ENCODE data around the gene BRD8. TPM values are rescaled to one million over a fixed set of nuclear protein-coding genes. Genes with fewer than 3 reads are reported as not detected.

The BRD8 gene
- total RNA-seq, 1 experiment from 2014 or later = 92.1 TPM

GRCh38 chr5:138186002-138186447 lies 7.6 kb upstream of the BRD8 start:
- peaks cover 58% of the 10 kb centered on the region for H3K36me3 ChIP-seq (ENCODE audit: control insufficient read depth, insufficient read depth, low read length)
- ChIA-PET CTCF (no interaction called here), POLR2A (interaction anchor here (0.9 kb wide), 1 partner anchor 10 kb away, joined by 3 read pairs; no protein-coding TSS in a partner anchor)
- H3K27me3 ChIP-seq (ENCODE audit: control insufficient read depth, insufficient read depth, low read length) = no peaks in the 10 kb centered on the region
- in situ Hi-C loops (cut with HindIII; ENCODE audit: low pct_unique_long_range_greater_than_20kb, low sequenced_read_pairs) = no loop called here
- ATAC-seq (no peak), DNase-seq (ENCODE audit: low read depth, low spot score) (no peak)
- intact Hi-C loops (cut with micrococcal nuclease; ENCODE audit: unreplicated experiment) = loop anchor here (10.0 kb wide), 1 partner anchor 229 kb away; no protein-coding TSS in a partner anchor
- H3K27ac ChIP-seq (ENCODE audit: low read length) = no peak overlapping the region
- peaks cover 4% of the 10 kb centered on the region for H3K4me1 ChIP-seq (ENCODE audit: control insufficient read depth, insufficient read depth, low read length)
- no peaks in the 10 kb centered on the region for H3K9me3 ChIP-seq (ENCODE audit: control insufficient read depth, insufficient read depth, low read depth, low read length)
- H3K4me3 ChIP-seq (ENCODE audit: low read depth in 2 of 2, low read length in 2 of 2) = no peak overlapping the region
- BruUV-seq (replicated peaks) = no TSS peak
- TF ChIP-seq POLR2AphosphoS5 (IDR thresholded peaks at IDR 0.05; ENCODE audit: low read depth, low read length) = no peak
- TF ChIP-seq REST (IDR thresholded peaks at IDR 0.05; ENCODE audit: insufficient read depth in 1 of 2, low read depth in 2 of 2, low read length in 1 of 2) = no peak
- no peak for TF ChIP-seq CTCF (IDR thresholded peaks at IDR 0.05)
- no peak for TF ChIP-seq TCF7L2 (IDR thresholded peaks at IDR 0.05; ENCODE audit: low read depth, low read length)
- TF ChIP-seq SIN3A (IDR thresholded peaks at IDR 0.05; ENCODE audit: borderline replicate concordance, insufficient read depth, low read depth, low read length) = no peak

- Histone ChIP-seq H3K9me3 (ENCODE audit: control insufficient read depth, insufficient read depth, low read depth, low read length) (no peaks in the 10 kb centered on the region), H3K27me3 (ENCODE audit: control insufficient read depth, insufficient read depth, low read length) (no peaks in the 10 kb centered on the region), H3K36me3 (ENCODE audit: control insufficient read depth, insufficient read depth, low read length) (peaks cover 58% of the 10 kb centered on the region), H3K27ac (ENCODE audit: low read length) (no peak overlapping the region), H3K4me3 (ENCODE audit: low read depth in 2 of 2, low read length in 2 of 2) (no peak overlapping the region), H3K4me1 (ENCODE audit: control insufficient read depth, insufficient read depth, low read length) (peaks cover 17% of the 10 kb centered on the region)
- intact Hi-C loops (cut with micrococcal nuclease; ENCODE audit: unreplicated experiment) = loop anchor here (10.0 kb wide), 1 partner anchor 232 kb away; no protein-coding TSS in a partner anchor
- TF ChIP-seq REST (IDR thresholded peaks at IDR 0.05; ENCODE audit: insufficient read depth in 1 of 2, low read depth in 2 of 2, low read length in 1 of 2) = no peak
- TF ChIP-seq SIN3A (IDR thresholded peaks at IDR 0.05; ENCODE audit: borderline replicate concordance, insufficient read depth, low read depth, low read length) = no peak
- TF ChIP-seq POLR2AphosphoS5 (IDR thresholded peaks at IDR 0.05; ENCODE audit: low read depth, low read length) = no peak
- no peak for TF ChIP-seq TCF7L2 (IDR thresholded peaks at IDR 0.05; ENCODE audit: low read depth, low read length)
- no peak for TF ChIP-seq CTCF (IDR thresholded peaks at IDR 0.05)
- ChIA-PET CTCF (no interaction called here), POLR2A (no interaction called here)
- in situ Hi-C loops (cut with HindIII; ENCODE audit: low pct_unique_long_range_greater_than_20kb, low sequenced_read_pairs) = no loop called here
- ATAC-seq (no peak), DNase-seq (ENCODE audit: low read depth, low spot score) (no peak)
- no TSS peak for BruUV-seq (replicated peaks)
Measured at GRCh38 chr5:138182808-138183207, 4.4 kb upstream of the BRD8 start.

Measured in Panc1 (cell line).